ENCODE results near the gene LAMTOR3. TPM values are rescaled to one million over a fixed set of nuclear protein-coding genes. Genes with fewer than 3 reads are reported as not detected.

The LAMTOR3 gene, protein sequence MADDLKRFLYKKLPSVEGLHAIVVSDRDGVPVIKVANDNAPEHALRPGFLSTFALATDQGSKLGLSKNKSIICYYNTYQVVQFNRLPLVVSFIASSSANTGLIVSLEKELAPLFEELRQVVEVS
- total RNA-seq, result 20.2 and 20.6 TPM in 2 replicates

DNA sequence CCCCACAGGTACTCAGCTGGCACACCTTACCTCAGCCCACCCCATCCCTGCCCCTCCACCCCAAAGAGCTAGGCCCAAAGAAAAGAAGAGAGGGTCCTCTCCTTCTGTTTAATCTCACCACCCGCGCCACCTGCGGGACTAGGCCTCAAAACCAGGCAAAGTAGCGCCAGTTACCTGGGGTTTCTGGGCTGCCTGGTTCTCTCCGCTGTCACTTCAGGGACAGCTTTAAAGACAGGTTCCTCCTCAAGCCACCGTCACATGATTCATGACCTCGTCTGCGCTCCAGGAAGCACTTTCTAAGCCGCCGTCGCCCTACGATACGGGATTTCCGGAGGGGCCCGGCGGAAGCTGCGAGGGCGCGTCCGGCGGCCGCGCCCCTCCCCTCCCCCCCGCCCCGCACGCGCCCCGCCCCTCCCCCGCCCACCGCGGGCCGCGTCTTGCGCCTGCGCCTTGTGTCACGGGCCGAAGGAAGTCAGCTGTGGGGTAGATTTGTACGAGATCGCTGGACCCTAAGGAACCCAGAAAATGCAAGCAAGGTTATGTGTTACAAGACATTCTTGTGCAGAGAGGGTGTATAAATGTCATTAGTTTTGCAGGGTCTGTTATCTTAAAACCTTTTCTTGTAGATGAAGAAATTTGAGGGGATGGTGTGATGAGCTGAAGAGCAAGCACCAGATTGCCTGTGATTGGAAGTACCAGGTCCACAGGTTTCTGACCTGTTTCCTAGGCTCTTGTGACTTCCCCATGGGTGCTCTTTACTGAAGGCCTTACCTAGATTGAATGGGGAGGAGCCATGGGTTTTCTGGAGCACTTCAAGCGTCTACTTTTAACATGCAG is at the start of gene LAMTOR3:
TSS of gene LAMTOR3 (minus strand) at position 267 of the 837 bp plus-strand sequence. CDS start 464 bp downstream, outside the sequence.

Other genes starting within 250 kb of the LAMTOR3 start
- gene C4orf54, start 236.6 kb downstream of the LAMTOR3 start, total RNA-seq, result not detected in 2 replicates
- 0.09 TPM in 1 of 2 replicates, not detected in the other for gene DAPP1, start 77.6 kb downstream of the LAMTOR3 start, total RNA-seq
- gene DNAJB14, start 52.2 kb upstream of the LAMTOR3 start, total RNA-seq, result 53.9 and 72.9 TPM in 2 replicates
- gene H2AZ1, start 55.8 kb upstream of the LAMTOR3 start, total RNA-seq, result 319 and 537 TPM in 2 replicates

All from endothelial cell of coronary artery (primary cell).